Fibroblast of mammary gland (primary cell): ENCODE results near the gene PPP1R3G.

Source experiments
- DNase-seq: peaks from one replicate; pipeline ENCODE4 v3.0.0-alpha.2; 2010; ENCODE audit warnings: low read depth
- H3K4me3 ChIP-seq: 2 replicates; pipeline ENCODE4 v1.5.1; 2011; ENCODE audit warnings: low read depth, mild to moderate bottlenecking, low read length, moderate library complexity; ENCODE audit not compliant: control insufficient read depth
- CTCF ChIP-seq: conservative IDR thresholded peaks from 2 replicates; pipeline ENCODE4 v1.5.1; 2011; ENCODE audit warnings: low read depth, low read length, inconsistent platforms; ENCODE audit not compliant: control insufficient read depth, insufficient read depth

Gene PPP1R3G

GRCh38 chr6:5079692-5080091 lies 5.4 kb upstream of the PPP1R3G start:
- no peak for DNase-seq
- H3K4me3 ChIP-seq, result no peak overlapping the region
- no peak for TF ChIP-seq CTCF

- H3K4me3 ChIP-seq, result no peak overlapping the region
- no peak for TF ChIP-seq CTCF
- no peak for DNase-seq
Measured at GRCh38 chr6:5080574-5080973, 4.6 kb upstream of the PPP1R3G start.

- no peak for DNase-seq
- H3K4me3 ChIP-seq, result no peak overlapping the region
- TF ChIP-seq CTCF, result no peak
Measured at GRCh38 chr6:5081182-5081581, 4.0 kb upstream of the PPP1R3G start.

GRCh38 chr6:5081955-5082354 lies 3.2 kb upstream of the PPP1R3G start:
- TF ChIP-seq CTCF, result no peak
- no peak overlapping the region for H3K4me3 ChIP-seq
- DNase-seq, result peak; percentile 38

GRCh38 chr6:5082487-5083306 lies 2.4 kb upstream of the PPP1R3G start:
- peak; percentile 92 for DNase-seq
- H3K4me3 ChIP-seq, result no peak overlapping the region
- TF ChIP-seq CTCF, result no peak

- H3K4me3 ChIP-seq, result no peak overlapping the region
- no peak for TF ChIP-seq CTCF
- DNase-seq, result no peak
Measured at GRCh38 chr6:5083307-5083583, 1.9 kb upstream of the PPP1R3G start.
